GM10847 (cell line): ENCODE results near the gene PRKCH.

Experiments
- POLR2A ChIP-seq: IDR thresholded peaks from 2 replicates; pipeline ENCODE4 v1.6.1; 2011; ENCODE audit not compliant: insufficient read length; ENCODE audit errors: extremely low read depth

The PRKCH gene

DNA sequence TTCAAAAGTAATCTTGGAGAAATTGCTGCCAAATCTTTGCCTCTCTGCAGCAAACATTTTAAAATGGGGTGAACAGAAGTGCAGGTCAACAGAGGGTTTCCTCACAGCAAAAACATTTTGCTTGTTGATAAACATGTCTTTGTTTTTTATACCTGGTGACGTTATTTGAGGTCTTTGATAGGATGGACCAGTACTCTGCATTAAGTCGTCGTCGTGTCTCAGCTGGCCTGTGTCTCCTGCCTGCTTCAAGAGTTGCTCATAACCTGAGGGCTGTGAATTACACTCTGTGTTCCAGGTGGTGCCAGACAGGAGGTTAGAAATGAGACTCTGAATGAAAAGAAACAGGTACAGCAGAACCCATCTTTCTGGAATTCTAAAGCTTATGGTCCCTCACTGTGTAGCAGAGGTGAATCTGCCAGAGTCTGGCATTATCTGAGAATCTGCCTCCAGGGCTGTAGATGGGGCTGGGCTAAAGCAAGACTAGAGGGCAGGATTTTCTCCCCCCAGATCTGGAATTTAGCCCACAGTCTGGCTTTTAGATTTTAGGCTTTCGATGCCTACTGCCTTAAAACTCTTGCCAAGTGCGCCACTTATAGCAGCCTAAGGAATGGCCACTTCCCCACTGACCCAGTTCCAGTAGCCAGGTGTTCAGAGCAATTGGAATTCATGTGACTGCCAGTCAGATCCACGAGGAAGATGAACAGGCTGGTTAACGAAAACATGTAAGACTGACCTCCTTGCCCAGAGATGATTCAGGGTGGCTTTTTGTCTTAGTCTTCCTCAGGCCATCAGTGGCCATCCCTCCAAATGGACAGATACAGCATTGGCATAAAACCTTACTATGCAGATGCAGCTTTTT, 161.2 kb downstream of the PRKCH start:
- no peak for TF ChIP-seq POLR2A

DNA sequence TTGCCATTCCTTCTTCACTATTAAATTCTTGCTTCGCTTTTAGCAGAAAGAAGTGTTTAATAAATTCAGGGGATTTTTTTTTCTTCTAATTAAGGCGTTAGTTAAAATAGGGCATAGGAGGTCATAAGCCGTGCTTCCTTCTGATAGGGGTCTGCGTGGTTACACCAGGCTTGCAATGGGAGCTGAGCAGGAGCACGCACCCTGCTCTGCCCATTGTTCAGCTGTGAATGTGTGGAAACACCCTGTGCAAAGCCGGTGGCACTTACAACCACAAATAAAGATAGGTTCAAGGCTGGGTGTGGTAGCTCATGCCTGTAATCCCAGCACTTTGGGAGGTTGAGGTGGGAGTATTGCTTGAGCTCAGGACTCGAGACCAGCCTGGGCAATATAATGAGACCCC, 162.1 kb downstream of the PRKCH start:
- TF ChIP-seq POLR2A: no peak

DNA sequence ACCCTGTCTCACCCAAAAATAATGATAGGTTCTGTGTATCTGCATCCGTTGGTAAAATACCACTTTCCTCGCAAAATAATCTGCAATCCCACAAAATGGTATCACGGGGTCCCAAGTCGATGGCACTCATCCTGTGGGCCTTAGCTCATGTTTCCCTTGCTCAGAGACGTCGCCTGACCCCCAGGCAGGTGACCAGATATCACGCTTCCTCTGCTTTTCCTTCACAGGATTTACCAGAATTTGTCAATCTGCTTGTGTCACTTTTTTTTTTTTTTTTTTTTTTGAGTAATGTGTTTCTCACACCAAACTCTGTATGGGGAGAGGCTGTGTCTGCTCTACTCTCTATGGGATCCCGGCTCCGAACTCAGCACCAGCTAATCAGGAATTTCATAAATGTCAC, 162.7 kb downstream of the PRKCH start:
- no peak for TF ChIP-seq POLR2A

DNA sequence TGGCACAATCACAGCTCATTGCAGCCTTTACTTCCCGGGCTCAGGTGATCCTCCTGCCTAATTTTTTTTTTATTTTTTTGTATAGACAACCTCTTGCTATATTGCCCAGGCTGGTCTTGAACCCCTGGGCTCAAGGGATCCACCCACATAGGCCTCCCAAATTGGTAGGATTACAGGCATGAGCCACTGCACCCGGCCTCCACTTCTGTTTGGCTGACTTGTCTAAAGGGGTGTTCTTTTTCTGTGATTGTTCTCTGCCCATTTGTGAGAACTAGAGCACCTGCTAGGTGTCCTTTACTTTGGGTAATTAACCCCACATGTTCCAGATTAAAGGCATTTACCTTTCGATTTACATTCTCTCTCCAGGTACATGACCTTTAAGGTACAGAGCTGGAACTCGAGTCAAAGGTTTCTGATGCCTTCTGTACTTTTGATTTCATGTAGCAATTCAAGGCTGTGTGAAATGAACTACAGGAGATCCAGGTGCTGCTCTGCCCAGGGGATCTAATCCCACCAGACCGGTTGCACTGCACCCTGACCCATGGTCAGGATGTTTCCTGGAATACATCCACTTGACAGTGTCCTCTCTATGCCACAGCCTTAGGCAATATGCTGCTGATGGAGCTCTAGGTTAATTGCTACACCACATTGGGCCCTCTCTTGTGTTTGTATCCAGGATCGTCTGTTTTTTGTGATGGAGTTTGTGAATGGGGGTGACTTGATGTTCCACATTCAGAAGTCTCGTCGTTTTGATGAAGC, 163.6 kb downstream of the PRKCH start:
- TF ChIP-seq POLR2A: no peak

DNA sequence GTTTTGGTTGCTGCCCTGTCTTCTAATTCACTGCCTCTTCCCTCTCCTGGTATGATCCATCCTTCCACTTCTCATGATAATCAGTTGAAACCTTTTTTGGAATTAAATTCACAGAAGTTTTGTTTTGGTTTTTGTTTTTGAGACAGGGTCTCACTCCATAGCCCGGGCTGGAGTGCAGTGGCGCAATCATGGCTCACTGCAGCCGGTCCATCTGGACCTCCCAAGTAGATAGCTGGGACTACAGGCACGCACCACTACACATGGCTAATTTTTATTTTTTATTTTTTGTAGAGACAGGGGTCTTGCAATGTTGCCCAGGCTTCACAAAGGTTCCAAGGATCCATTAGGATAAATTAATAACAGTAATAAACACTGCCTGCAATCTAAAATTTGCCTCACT, 164.3 kb downstream of the PRKCH start:
- TF ChIP-seq POLR2A: no peak

DNA sequence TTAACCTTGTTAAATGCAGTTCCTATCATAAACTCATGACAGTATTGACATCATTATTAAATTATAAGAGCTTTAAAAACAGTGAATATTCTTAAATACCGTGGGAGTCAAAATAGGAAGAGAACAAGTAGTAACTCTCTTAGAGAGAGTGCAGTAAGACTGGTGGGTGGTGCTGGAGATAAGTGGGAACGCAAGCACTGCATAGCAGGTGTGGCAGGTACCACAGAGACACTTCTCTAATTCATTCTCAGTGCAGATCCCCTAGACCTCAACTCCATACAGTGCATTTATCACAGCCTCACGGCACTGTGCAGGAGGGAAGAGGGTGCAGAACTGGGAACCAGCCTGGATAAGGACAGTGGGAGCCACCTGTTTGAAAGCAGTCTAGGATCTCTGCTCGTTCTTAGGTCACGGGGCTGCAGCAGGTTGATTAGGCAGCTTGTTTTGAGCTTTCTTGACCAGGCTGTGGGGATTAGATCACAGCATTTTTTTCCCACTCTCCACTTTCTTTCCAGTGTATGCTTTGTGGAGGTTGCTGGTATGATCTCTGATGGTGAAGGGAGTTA, 165.6 kb downstream of the PRKCH start:
- no peak for TF ChIP-seq POLR2A

DNA sequence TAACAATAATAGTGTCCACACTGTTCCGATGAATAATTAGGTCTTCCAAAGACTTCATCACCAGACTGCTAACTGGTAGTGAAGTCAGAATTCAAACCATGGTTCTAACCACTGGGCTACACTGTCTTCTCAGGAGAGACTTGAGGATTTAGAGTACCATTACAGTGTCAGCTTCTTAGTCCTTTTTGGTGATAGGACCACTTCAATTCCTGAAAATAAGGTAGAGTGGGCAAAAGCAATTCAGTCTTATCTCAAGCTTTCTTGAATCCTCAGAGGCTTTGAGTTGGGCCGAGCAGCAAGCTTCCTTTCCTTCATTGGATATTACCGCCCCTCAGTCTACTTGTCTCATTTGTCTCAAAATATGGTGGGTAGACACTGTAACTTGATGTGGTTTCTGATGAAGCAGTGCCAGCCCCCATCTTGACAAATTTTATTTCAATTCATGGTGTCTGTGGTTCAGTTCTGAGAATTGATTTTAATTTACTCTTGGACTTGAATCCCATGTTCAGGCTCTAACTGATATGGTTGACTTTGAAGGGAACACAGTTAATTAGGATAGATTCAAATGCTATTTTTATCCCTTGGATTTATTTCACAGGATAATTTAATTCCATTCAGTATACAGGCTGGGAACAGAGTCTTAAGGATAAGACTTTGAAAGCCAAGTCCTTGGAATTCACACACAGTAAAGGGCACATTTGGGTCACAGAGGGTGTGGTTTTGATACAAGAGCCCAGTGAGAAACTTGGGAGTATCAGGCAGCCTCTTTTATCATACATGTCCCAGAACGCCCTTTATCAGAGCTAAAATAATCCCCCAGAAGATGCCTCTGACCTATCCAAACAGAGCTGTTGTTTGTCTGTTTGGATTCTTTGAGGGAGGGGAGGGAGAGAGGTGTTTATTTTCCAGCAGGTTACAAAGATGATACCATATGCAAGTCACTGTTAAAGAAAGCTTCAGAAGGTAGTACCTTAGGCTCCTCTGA, 167.3 kb downstream of the PRKCH start:
- TF ChIP-seq POLR2A: no peak

DNA sequence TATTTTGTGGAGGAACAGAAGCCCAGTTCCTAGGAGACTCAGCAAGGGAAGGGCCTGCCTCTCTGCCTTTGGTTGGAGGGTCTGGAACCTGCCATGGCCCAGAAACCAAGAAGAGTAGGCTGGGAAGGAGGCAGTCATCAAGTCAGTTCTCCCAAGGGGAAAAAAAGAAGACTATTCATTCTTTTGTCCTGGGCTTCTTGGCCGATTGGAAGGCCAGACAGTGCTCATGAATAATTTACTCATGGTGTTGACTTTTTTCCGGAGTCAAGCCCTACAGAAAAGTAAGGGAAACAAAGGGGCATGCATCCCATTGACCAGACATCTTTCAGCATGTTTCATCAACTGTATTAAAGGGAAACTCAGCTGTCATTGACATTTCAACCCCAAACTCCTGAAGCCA, 168.1 kb downstream of the PRKCH start:
- TF ChIP-seq POLR2A: no peak

DNA sequence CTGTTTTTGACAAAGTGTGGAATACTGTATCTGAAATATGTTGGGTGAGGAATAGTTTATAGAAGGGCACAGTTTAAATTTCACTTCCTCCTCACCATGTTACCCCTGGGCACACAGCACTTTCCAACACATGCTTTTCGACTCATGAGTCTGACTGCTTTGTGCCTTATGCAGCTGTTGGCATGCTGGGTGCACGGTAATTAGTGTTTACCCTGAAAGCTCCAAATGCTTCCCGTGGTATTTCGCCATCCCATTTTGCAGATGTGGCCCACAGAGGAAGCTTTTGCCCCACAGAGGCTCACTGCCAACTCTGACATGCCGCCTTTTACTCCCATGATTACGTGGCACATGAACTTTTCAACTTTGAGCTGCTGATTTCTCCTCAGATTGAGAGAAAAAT, 168.6 kb downstream of the PRKCH start:
- TF ChIP-seq POLR2A: no peak

DNA sequence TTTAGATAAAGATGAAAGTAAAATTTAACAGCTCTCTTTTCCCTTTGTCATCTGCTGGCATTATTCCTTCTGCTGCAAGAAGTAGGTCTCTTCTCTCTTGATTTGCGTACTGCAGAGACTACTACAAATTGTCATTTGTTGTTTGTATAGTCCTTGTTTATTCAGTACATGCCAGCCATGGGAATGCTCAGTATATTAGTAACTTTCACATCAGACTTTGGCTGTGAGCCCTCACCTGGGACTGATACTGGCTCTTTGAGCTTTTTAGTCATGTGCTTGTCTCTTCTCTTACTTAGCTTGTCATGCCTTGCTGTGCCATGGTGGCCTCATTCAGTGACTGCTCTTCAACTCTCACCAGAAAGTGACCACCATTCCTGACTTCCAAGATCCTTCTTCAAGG, 169.8 kb downstream of the PRKCH start:
- TF ChIP-seq POLR2A: no peak

DNA sequence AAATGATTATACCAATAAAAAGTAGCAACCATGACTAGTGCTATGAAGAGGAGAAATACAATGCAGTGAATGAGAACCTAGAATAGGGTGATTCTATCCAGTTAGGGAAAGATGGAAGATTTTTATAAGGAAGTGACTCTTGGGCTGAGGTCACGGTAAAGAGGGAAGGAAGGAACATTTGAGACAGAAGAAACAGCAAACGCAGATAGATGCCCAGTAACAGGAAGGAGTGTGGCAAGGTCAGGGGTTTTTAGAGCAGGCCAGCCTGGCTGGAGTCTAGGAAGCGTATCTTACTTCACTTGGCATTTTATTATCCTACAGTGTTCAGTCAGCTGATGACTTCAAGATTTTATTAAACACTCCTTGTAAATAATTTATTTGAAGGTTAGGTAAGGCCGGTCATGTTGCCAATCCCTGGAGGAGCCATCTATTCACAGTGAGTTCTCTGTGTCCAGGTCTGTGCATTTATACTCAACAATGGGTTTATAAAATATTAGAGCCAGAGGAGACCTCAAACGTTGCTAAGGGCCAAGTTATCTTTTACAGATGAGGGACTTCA, 170.6 kb downstream of the PRKCH start:
- no peak for TF ChIP-seq POLR2A

DNA sequence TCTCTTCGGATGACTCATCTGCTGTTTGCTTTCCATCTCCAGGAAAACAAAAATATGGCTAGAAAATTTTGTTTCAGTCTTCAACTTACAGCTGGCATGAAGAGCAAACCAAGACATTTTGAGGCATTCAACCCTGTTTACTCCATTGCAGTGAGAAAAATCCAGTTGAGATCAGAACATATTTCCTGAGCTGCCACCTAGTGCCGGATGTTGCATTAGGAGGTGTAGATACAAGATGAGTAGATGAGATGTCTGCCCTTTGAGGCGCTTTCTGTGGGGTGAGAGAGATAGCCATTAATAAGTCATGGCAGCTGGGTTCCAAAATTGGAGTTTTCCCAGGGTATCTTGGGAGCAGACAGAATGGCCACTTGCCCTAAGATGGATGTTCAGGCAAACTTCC, 171.1 kb downstream of the PRKCH start:
- TF ChIP-seq POLR2A: no peak

DNA sequence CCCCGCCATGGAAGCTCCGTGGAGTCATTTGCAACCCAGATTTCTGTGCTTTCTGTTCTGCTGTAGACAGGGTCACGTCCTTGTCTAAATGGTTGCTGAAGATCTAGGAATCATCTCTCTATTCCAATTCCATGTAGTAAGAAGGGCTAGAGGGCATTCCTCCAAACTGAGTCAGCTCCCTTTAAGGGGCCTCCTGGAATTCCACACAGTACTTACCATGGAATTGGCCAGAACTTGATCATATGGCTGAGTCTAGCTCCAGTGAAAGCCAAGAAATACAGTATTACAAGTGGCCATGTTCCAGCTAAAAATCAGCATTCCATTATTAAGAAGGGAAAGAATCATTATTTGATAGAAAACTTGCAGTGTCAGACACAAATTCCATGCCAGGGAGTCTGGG, 171.9 kb downstream of the PRKCH start:
- no peak for TF ChIP-seq POLR2A

DNA sequence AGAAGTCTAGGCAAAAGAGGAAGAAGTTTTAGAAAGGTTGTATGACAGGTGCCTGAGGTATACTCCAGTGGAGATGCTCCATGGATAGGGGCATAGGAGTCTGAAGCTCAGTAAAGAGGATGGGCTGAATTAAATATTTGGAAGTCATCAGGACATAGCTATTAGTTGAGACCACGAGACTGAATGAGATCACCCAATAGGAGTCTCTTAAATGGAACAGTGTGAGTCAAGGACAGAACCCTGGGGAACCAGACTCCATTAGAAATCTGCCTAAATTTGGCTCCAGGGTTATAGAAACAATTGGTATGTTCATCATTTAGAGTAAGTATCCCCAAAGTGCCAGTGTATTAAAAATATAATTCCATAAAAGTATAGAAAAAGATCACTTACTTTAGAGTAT, 172.6 kb downstream of the PRKCH start:
- no peak for TF ChIP-seq POLR2A

DNA sequence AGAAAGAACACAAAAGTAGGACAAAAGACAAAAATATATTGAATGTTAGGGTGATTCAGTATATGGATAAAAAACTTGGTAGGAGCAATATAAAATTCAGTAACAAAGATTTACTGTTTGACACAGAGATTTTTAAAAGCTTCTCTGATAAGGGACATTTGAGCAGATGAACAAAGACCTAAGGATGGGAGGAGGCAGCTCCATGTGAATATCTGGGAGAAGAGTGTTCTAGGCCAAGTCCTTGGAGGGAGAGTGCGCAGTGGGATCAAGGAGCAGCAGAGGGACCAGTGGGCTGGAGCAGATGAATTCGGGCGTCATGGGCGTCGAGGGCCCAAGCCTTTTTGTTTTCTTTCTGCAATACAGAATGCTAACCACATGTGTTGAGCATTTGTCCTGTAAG, 174.4 kb downstream of the PRKCH start:
- TF ChIP-seq POLR2A: no peak
